T-helper 2 cell treated with Interferon-gamma antibody and Interleukin-4, amounts not matched to agents 5 μg/mL and 100 μg/mL, for 36 hours (primary cell): Measurements from ENCODE around the gene DAB2IP.
"Not testable (repeated sequence)": the region's sequence is repeated elsewhere in the genome, so short reads cannot be mapped to it uniquely, and the experiment has no call there.

Experiments
- DNase-seq: peaks from one replicate; pipeline ENCODE4 v3.0.0; 2021; ENCODE audit warnings: low spot score
- H3K27ac Mint-ChIP-seq: one replicate; pipeline ENCODE4 v1.8.0; 2021; ENCODE audit warnings: mild to moderate bottlenecking, mixed read lengths
- H3K27me3 Mint-ChIP-seq: one replicate; pipeline ENCODE4 v1.8.0; 2021; ENCODE audit warnings: low read depth, mixed read lengths
- H3K36me3 Mint-ChIP-seq: one replicate; pipeline ENCODE4 v1.8.0; 2021; ENCODE audit warnings: low read depth, mixed read lengths
- H3K4me1 Mint-ChIP-seq: one replicate; pipeline ENCODE4 v1.8.0; 2021; ENCODE audit warnings: low read depth, mixed read lengths
- H3K4me3 Mint-ChIP-seq: one replicate; pipeline ENCODE4 v1.8.0; 2022; ENCODE audit warnings: mild to moderate bottlenecking, moderate library complexity, mixed read lengths
- H3K9me3 Mint-ChIP-seq: one replicate; pipeline ENCODE4 v1.8.0; 2021; ENCODE audit warnings: mixed read lengths

The DAB2IP gene

GRCh38 chr9:121644040-121644439 lies 7.4 kb upstream of the DAB2IP start:
- H3K4me1 Mint-ChIP-seq, H3K27ac Mint-ChIP-seq, H3K27me3 Mint-ChIP-seq, H3K36me3 Mint-ChIP-seq, H3K9me3 Mint-ChIP-seq, DNase-seq, H3K4me3 Mint-ChIP-seq: not testable (repeated sequence)

- DNase-seq, result no peak
- Mint-ChIP-seq H3K27ac (no peak overlapping the region), H3K4me1 (no peaks in the 10 kb centered on the region), H3K4me3 (no peak overlapping the region), H3K27me3 (peaks cover 12% of the 10 kb centered on the region), H3K36me3 (no peaks in the 10 kb centered on the region), H3K9me3 (no peaks in the 10 kb centered on the region)
These were observed 6.4 kb upstream of the DAB2IP start for GRCh38 chr9:121645003-121645402.

- Mint-ChIP-seq H3K27ac (no peak overlapping the region), H3K4me1 (no peaks in the 10 kb centered on the region), H3K36me3 (no peaks in the 10 kb centered on the region), H3K27me3 (peaks cover 23% of the 10 kb centered on the region), H3K9me3 (no peaks in the 10 kb centered on the region), H3K4me3 (no peak overlapping the region)
- no peak for DNase-seq
These were observed 5.3 kb upstream of the DAB2IP start for GRCh38 chr9:121645853-121646807.

- Mint-ChIP-seq H3K4me3 (no peak overlapping the region), H3K27ac (no peak overlapping the region), H3K36me3 (no peaks in the 10 kb centered on the region), H3K27me3 (peaks cover 25% of the 10 kb centered on the region), H3K9me3 (no peaks in the 10 kb centered on the region), H3K4me1 (no peaks in the 10 kb centered on the region)
- DNase-seq, result no peak
These were observed 4.4 kb upstream of the DAB2IP start for GRCh38 chr9:121646992-121647391.

- no peaks in the 10 kb centered on the region for H3K9me3 Mint-ChIP-seq
- peaks cover 35% of the 10 kb centered on the region for H3K27me3 Mint-ChIP-seq
These were observed 3.3 kb upstream of the DAB2IP start for GRCh38 chr9:121648172-121648571.

GRCh38 chr9:121648799-121649198 lies 2.6 kb upstream of the DAB2IP start:
- Mint-ChIP-seq H3K9me3 (no peaks in the 10 kb centered on the region), H3K36me3 (no peaks in the 10 kb centered on the region), H3K27me3 (peaks cover 41% of the 10 kb centered on the region), H3K4me3 (no peak overlapping the region), H3K27ac (no peak overlapping the region), H3K4me1 (no peaks in the 10 kb centered on the region)
- DNase-seq, result no peak

More at GRCh38 chr9:121648172-121648571, 3.3 kb upstream of the DAB2IP start:
- no peak overlapping the region for H3K4me3 Mint-ChIP-seq
- DNase-seq, result no peak
- no peaks in the 10 kb centered on the region for H3K36me3 Mint-ChIP-seq
- no peak overlapping the region for H3K27ac Mint-ChIP-seq
- H3K4me1 Mint-ChIP-seq, result no peaks in the 10 kb centered on the region

GRCh38 chr9:121649476-121650216 lies 1.8 kb upstream of the DAB2IP start:
- no peak overlapping the region for H3K4me3 Mint-ChIP-seq
- H3K27ac Mint-ChIP-seq, result no peak overlapping the region
- no peak for DNase-seq
- no peaks in the 10 kb centered on the region for H3K9me3 Mint-ChIP-seq
- no peaks in the 10 kb centered on the region for H3K4me1 Mint-ChIP-seq
- peaks cover 49% of the 10 kb centered on the region for H3K27me3 Mint-ChIP-seq
- H3K36me3 Mint-ChIP-seq, result no peaks in the 10 kb centered on the region

- no peak for DNase-seq
- H3K4me1 Mint-ChIP-seq, result no peaks in the 10 kb centered on the region
- H3K9me3 Mint-ChIP-seq, result no peaks in the 10 kb centered on the region
- no peak overlapping the region for H3K4me3 Mint-ChIP-seq
- no peaks in the 10 kb centered on the region for H3K36me3 Mint-ChIP-seq
- no peak overlapping the region for H3K27ac Mint-ChIP-seq
- H3K27me3 Mint-ChIP-seq, result peaks cover 55% of the 10 kb centered on the region
These were observed 1.0 kb upstream of the DAB2IP start for GRCh38 chr9:121650217-121651007.

- Mint-ChIP-seq H3K4me3 (no peak overlapping the region), H3K27me3 (peaks cover 55% of the 10 kb centered on the region), H3K4me1 (no peaks in the 10 kb centered on the region), H3K9me3 (no peaks in the 10 kb centered on the region), H3K36me3 (no peaks in the 10 kb centered on the region), H3K27ac (no peak overlapping the region)
- DNase-seq, result no peak
These were observed 483 bp upstream of the DAB2IP start for GRCh38 chr9:121651008-121651294.

- DNase-seq, result no peak
- peaks cover 55% of the 10 kb centered on the region for H3K27me3 Mint-ChIP-seq
- no peak overlapping the region for H3K27ac Mint-ChIP-seq
- H3K4me3 Mint-ChIP-seq, result no peak overlapping the region
- no peaks in the 10 kb centered on the region for H3K9me3 Mint-ChIP-seq
- no peaks in the 10 kb centered on the region for H3K36me3 Mint-ChIP-seq
- H3K4me1 Mint-ChIP-seq, result no peaks in the 10 kb centered on the region
These were observed 795 bp downstream of the DAB2IP start for GRCh38 chr9:121652021-121652837.

- no peak overlapping the region for H3K4me3 Mint-ChIP-seq
- H3K27ac Mint-ChIP-seq, result no peak overlapping the region
- H3K9me3 Mint-ChIP-seq, result no peaks in the 10 kb centered on the region
These were observed 1.4 kb downstream of the DAB2IP start for GRCh38 chr9:121652838-121653231.

GRCh38 chr9:121654499-121655140 lies 3.2 kb downstream of the DAB2IP start:
- Mint-ChIP-seq H3K27ac (no peak overlapping the region), H3K9me3 (no peaks in the 10 kb centered on the region), H3K27me3 (peaks cover 50% of the 10 kb centered on the region), H3K36me3 (no peaks in the 10 kb centered on the region), H3K4me3 (no peak overlapping the region), H3K4me1 (no peaks in the 10 kb centered on the region)
- DNase-seq, result no peak

More at GRCh38 chr9:121652838-121653231, 1.4 kb downstream of the DAB2IP start:
- Mint-ChIP-seq H3K36me3 (no peaks in the 10 kb centered on the region), H3K27me3 (peaks cover 54% of the 10 kb centered on the region), H3K4me1 (no peaks in the 10 kb centered on the region)
- no peak for DNase-seq

GRCh38 chr9:121655231-121655755 lies 3.9 kb downstream of the DAB2IP start:
- no peaks in the 10 kb centered on the region for H3K4me1 Mint-ChIP-seq
- no peak overlapping the region for H3K4me3 Mint-ChIP-seq
- H3K27me3 Mint-ChIP-seq, result peaks cover 43% of the 10 kb centered on the region

More at GRCh38 chr9:121655231-121655755, 3.9 kb downstream of the DAB2IP start:
- Mint-ChIP-seq H3K36me3 (no peaks in the 10 kb centered on the region), H3K27ac (no peak overlapping the region), H3K9me3 (no peaks in the 10 kb centered on the region)
- no peak for DNase-seq
